HEK293 (cell line): ENCODE data around the gene UBAP1L.

Source experiments
- CTCF ChIA-PET: fragments of 350-600 bp; formaldehyde crosslinking; extraction: SDS; loops from one replicate; lab custom pipeline; 2021; ENCODE audit warnings: antibody characterized with exemption; lab: Yijun Ruan, JAX
- POLR2A ChIA-PET: fragments of 300-600 bp; formaldehyde crosslinking; extraction: SDS; loops from one replicate; lab custom pipeline; 2020; ENCODE audit warnings: antibody characterized with exemption, inconsistent platforms; lab: Yijun Ruan, JAX
- H3K27ac ChIP-seq: fragments of 200-500 bp; sonication (Bioruptor generic); 2 replicates; pipeline ENCODE4 v1.5.1; 2014; ENCODE audit warnings: low read depth, low read length, control low read depth, inconsistent platforms; ENCODE audit errors: extremely low read depth
- H3K36me3 ChIP-seq, 2 experiments: fragments of 200-500 bp in 1 of 2; sonication (Bioruptor generic) in 1 of 2; 1 replicate in 1 of 2; 2 replicates in 1 of 2; pipeline ENCODE4 v1.5.1; 2014 to 2017; ENCODE audit warnings: inconsistent platforms in 2 of 2, low read length in 2 of 2; ENCODE audit not compliant: control insufficient read depth in 2 of 2, insufficient read depth in 1 of 2
- H3K4me1 ChIP-seq: fragments of 200-500 bp; sonication (Bioruptor generic); 2 replicates; pipeline ENCODE4 v1.5.1; 2014; ENCODE audit warnings: mild to moderate bottlenecking, low read length, inconsistent platforms; ENCODE audit not compliant: control insufficient read depth, insufficient read depth
- H3K4me3 ChIP-seq: 2 replicates; pipeline ENCODE4 v1.5.1; 2011; ENCODE audit warnings: low read depth, mild to moderate bottlenecking, control low read depth, low read length, moderate library complexity
- H3K9me3 ChIP-seq: fragments of 200-500 bp; sonication (Bioruptor generic); 2 replicates; pipeline ENCODE4 v1.5.1; 2014; ENCODE audit warnings: low read depth, low read length, inconsistent platforms; ENCODE audit not compliant: control insufficient read depth, insufficient read depth
- ZNF335 ChIP-seq: fragments of 450-650 bp; formaldehyde crosslinking; conservative IDR thresholded peaks from 2 replicates; pipeline ENCODE4 v1.5.1; 2016; ENCODE audit warnings: missing biosample characterization, missing genetic modification characterization
- TF ChIP-seq, protein P1 (sequence below): fragments of 450-650 bp; formaldehyde crosslinking; IDR thresholded peaks from 2 replicates; pipeline ENCODE4 v1.5.1; 2016; ENCODE audit warnings: missing biosample characterization, missing genetic modification characterization, borderline replicate concordance

The UBAP1L gene

DNA sequence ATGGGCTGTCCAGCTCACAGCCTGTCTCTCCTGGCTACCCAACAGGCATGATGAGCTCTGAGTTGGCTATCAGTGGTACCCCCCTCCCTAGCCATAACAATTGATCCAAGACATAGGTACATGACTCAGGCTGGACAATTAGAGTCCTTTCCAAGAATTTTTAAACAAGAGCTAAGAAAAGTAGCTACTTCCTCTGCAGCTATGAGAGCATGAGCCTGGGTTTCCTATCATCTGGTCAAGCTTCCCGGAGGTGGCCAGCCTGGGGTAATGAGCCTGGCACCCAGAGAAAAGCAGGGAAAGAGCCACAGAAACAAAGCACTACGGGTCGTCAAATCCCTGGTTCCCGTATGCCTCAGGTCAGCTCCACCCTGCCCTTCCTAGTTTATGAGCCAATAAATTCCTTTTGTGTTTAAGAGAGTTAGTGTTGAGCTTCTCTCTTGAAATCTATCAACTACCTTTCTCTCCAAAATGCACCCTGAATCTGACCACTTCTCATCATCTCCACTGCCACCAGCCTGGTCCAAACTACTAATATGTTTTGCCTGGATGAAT is 72.1 kb downstream of the UBAP1L start:
- no peaks in the 10 kb centered on the region for H3K4me1 ChIP-seq
- TF ChIP-seq ZNF335 (tag by site-specific recombination), result peak; percentile 47
- TF ChIP-seq, protein P1, sequence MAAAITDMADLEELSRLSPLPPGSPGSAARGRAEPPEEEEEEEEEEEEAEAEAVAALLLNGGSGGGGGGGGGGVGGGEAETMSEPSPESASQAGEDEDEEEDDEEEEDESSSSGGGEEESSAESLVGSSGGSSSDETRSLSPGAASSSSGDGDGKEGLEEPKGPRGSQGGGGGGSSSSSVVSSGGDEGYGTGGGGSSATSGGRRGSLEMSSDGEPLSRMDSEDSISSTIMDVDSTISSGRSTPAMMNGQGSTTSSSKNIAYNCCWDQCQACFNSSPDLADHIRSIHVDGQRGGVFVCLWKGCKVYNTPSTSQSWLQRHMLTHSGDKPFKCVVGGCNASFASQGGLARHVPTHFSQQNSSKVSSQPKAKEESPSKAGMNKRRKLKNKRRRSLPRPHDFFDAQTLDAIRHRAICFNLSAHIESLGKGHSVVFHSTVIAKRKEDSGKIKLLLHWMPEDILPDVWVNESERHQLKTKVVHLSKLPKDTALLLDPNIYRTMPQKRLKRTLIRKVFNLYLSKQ (tag by site-specific recombination), result no peak
- ChIA-PET POLR2A (no interaction called here), CTCF (interaction anchor here (0.8 to 2.5 kb wide), 5 partner anchors 9 to 231 kb away, joined by 4 to 10 read pairs (median 5); no protein-coding TSS in a partner anchor)
- no peaks in the 10 kb centered on the region for H3K9me3 ChIP-seq
- H3K4me3 ChIP-seq, result no peak overlapping the region
- H3K36me3 ChIP-seq, result no peaks in the 10 kb centered on the region
- no peak overlapping the region for H3K27ac ChIP-seq
